Measurements from ENCODE around the gene CREG2. TPM values are rescaled to one million over a fixed set of nuclear protein-coding genes. Genes with fewer than 3 reads are reported as not detected.

The CREG2 gene
- polyA plus RNA-seq, 1 experiment, result not detected

- CTCF ChIA-PET, result no interaction called here
- H3K4me3 ChIP-seq (ENCODE audit: low read depth, low read length), result peak overlapping the region; percentile 81
- no peaks in the 10 kb centered on the region for H3K9me3 ChIP-seq (ENCODE audit: control insufficient read depth, insufficient read depth, low read length)
- H3K27me3 ChIP-seq (ENCODE audit: control insufficient read depth, insufficient read depth, low read length), result no peaks in the 10 kb centered on the region
- no peak for DNase-seq (ENCODE audit: low read depth, low spot score)
- H3K27ac ChIP-seq (ENCODE audit: low read depth, low read length), result no peak overlapping the region
- POLR2A ChIA-PET, result no interaction called here
- TF ChIP-seq CTCF (IDR thresholded peaks at IDR 0.05; ENCODE audit: low read depth, low read length), result no peak
Measured at GRCh38 chr2:101307503-101307902, 79.8 kb downstream of the CREG2 start.

GRCh38 chr2:101306410-101306809 is 80.9 kb downstream of the CREG2 start:
- H3K27me3 ChIP-seq (ENCODE audit: control insufficient read depth, insufficient read depth, low read length), result no peaks in the 10 kb centered on the region
- DNase-seq (ENCODE audit: low read depth, low spot score), result no peak
- H3K9me3 ChIP-seq (ENCODE audit: control insufficient read depth, insufficient read depth, low read length), result no peaks in the 10 kb centered on the region
- peak overlapping the region; percentile 81 for H3K4me3 ChIP-seq (ENCODE audit: low read depth, low read length)
- H3K27ac ChIP-seq (ENCODE audit: low read depth, low read length), result no peak overlapping the region
- ChIA-PET POLR2A (no interaction called here), CTCF (interaction anchor here (0.5 to 0.7 kb wide), 2 partner anchors 29 to 81 kb away, joined by 3 to 5 read pairs; no protein-coding TSS in a partner anchor)
- TF ChIP-seq CTCF (IDR thresholded peaks at IDR 0.05; ENCODE audit: low read depth, low read length), result no peak

GRCh38 chr2:101305492-101306078 is 81.7 kb downstream of the CREG2 start:
- no peak for DNase-seq (ENCODE audit: low read depth, low spot score)
- no peaks in the 10 kb centered on the region for H3K27me3 ChIP-seq (ENCODE audit: control insufficient read depth, insufficient read depth, low read length)
- POLR2A ChIA-PET, result interaction anchor here (0.7 kb wide), 1 partner anchor 9 kb away, joined by 3 read pairs; no protein-coding TSS in a partner anchor
- CTCF ChIA-PET, result interaction anchor here (0.5 kb wide), 1 partner anchor 29 kb away, joined by 5 read pairs; no protein-coding TSS in a partner anchor
- peak overlapping the region; percentile 18; the same call in 1 of the 2 replicates for H3K4me3 ChIP-seq (ENCODE audit: low read depth, low read length)
- no peak for TF ChIP-seq CTCF (IDR thresholded peaks at IDR 0.05; ENCODE audit: low read depth, low read length)
- no peaks in the 10 kb centered on the region for H3K9me3 ChIP-seq (ENCODE audit: control insufficient read depth, insufficient read depth, low read length)
- H3K27ac ChIP-seq (ENCODE audit: low read depth, low read length), result no peak overlapping the region

- CTCF ChIA-PET, result no interaction called here
- H3K27ac ChIP-seq (ENCODE audit: low read depth, low read length), result no peak overlapping the region
Measured at GRCh38 chr2:101305035-101305434, 82.3 kb downstream of the CREG2 start.

More at GRCh38 chr2:101305035-101305434, 82.3 kb downstream of the CREG2 start:
- Histone ChIP-seq H3K9me3 (ENCODE audit: control insufficient read depth, insufficient read depth, low read length) (no peaks in the 10 kb centered on the region), H3K27me3 (ENCODE audit: control insufficient read depth, insufficient read depth, low read length) (no peaks in the 10 kb centered on the region), H3K4me3 (ENCODE audit: low read depth, low read length) (no peak overlapping the region)
- POLR2A ChIA-PET, result interaction anchor here (0.7 kb wide), 1 partner anchor 9 kb away, joined by 3 read pairs; no protein-coding TSS in a partner anchor
- no peak for DNase-seq (ENCODE audit: low read depth, low spot score)
- TF ChIP-seq CTCF (IDR thresholded peaks at IDR 0.05; ENCODE audit: low read depth, low read length), result no peak

All from AG04450 (cell line).